Adrenal gland (tissue), 12 donors: Measurements from ENCODE around the gene PELI2. TPM values are rescaled to one million over a fixed set of nuclear protein-coding genes. Genes with fewer than 3 reads are reported as not detected.

Source experiments
- DNase-seq, 7 donors: peaks; one replicate each; pipeline ENCODE4 v3.0.0-alpha.2; 2019 to 2020
- H3K27ac ChIP-seq, 5 donors: fragments of 200-600 bp; sonication (generic) in 4 of 5; 1 replicate in 3 of 5; 2 replicates in 2 of 5; pipeline versions ENCODE4 v1.5.1 to v1.8.0; 2016 to 2020; ENCODE audit warnings: mild to moderate bottlenecking in 1 of 5
- H3K27me3 ChIP-seq: fragments of 200-600 bp; 2 replicates; pipeline ENCODE4 v1.8.0; 2021
- H3K36me3 ChIP-seq, 2 donors: fragments of 200-600 bp; replicated peaks in 1 of 2; 1 replicate in 1 of 2; 2 replicates in 1 of 2; pipeline versions ENCODE4 v1.5.1 to v1.8.0; 2018 to 2022
- H3K4me1 ChIP-seq, 2 donors: fragments of 200-600 bp; replicated peaks in 1 of 2; 1 replicate in 1 of 2; 2 replicates in 1 of 2; pipeline versions ENCODE4 v1.5.1 to v1.8.0; 2018 to 2021
- H3K4me3 ChIP-seq, 4 donors: fragments of 200-600 bp; sonication (generic) in 3 of 4; one replicate each; pipeline ENCODE4 v1.5.1; 2016 to 2018
- H3K9me3 ChIP-seq, 3 donors: fragments of 200-600 bp; sonication (generic) in 1 of 3; replicated peaks in 1 of 3; 1 replicate in 2 of 3; 2 replicates in 1 of 3; pipeline versions ENCODE4 v1.5.1 to v1.8.0; 2016 to 2021
- CTCF ChIP-seq, 6 experiments: fragments of 450-650 bp in 4 of 6; fragments of 200-600 bp in 2 of 6; sonication (generic) in 1 of 6; IDR thresholded peaks; 1 replicate in 5 of 6; 2 replicates in 1 of 6; pipeline versions ENCODE4 v1.5.1 to v1.8.0; 2016 to 2021; ENCODE audit warnings: antibody characterized with exemption in 6 of 6, mild to moderate bottlenecking in 2 of 6, moderate library complexity in 1 of 6
- POLR2A ChIP-seq, 2 donors: fragments of 450-650 bp; IDR thresholded peaks; one replicate each; pipeline ENCODE4 v1.6.1; 2017; ENCODE audit warnings: antibody characterized with exemption in 2 of 2, mild to moderate bottlenecking in 2 of 2, moderate library complexity in 1 of 2
- WGBS, 4 donors: extraction: QIAGEN DNeasy Blood & Tissue Kit in 2 of 4; methylation state at CpG; one replicate each; pipeline versions ENCODE4 v1.1.5 to v1.1.7; 2013 to 2017; 5-methylcytosine and 5-hydroxymethylcytosine counted together
- intact Hi-C, 2 donors: fragments of 100-400 bp; cut with DNase I; formaldehyde crosslinking; loops; one replicate each; pipeline versions ENCODE4 v1.14.1 to v1.15.0; 2022 to 2023
- polyA plus RNA-seq, 3 donors: library from polyadenylated mRNA; stranded (reverse); fragments of 200-250 nt in 2 of 3; fragments of 350-450 nt in 1 of 3; fragmentation: Illumina TruSeq in 1 of 3; extraction: RNeasy Lipid Tissue Mini Kit (QIAGEN cat#74804) in 1 of 3; gene quantifications; one replicate each; pipeline ENCODE4 v1.2.3, GENCODE V29; 2013 to 2014
- total RNA-seq, 9 donors: library from RNA; depleted of rRNA in 4 of 9; stranded (reverse); fragments of >200 nt in 4 of 9; fragments of 120-200 nt in 1 of 9; fragmentation: NEBNext Ultra II Directional in 1 of 9; extraction: Animal tissue kit (Norgen Biotek cat#: 25700) in 1 of 9; gene quantifications; one replicate each; pipeline versions ENCODE4 v1.1.0 to v1.2.4, GENCODE V29; 2013 to 2023
- donor health status: healthy with polysubstance abuse.
- donor health status: Bipolar disorder and iron deficiency.
- donor health status: DM: yes; HTN: yes; CAD: no.
- donor health status: DM: no; HTN: no; CAD: no.
- donor health status: DM: no; HTN: no; CAD: no.
- donor health status: DM: yes; HTN: yes; CAD: no.

The PELI2 gene
- total and polyA plus RNA-seq, 12 donors, result 1.4 to 14.1 (median 5.9) TPM

- no peaks in the 10 kb centered on the region for H3K9me3 ChIP-seq
- H3K27ac ChIP-seq, result no peak overlapping the region
- H3K36me3 ChIP-seq, result no peaks in the 10 kb centered on the region
- intact Hi-C loops, result no loop called here
- TF ChIP-seq CTCF (IDR thresholded peaks at IDR 0.05), result no peak
- TF ChIP-seq POLR2A (IDR thresholded peaks at IDR 0.05), result no peak
- H3K27me3 ChIP-seq, result no peaks in the 10 kb centered on the region
- H3K4me1 ChIP-seq, result no peaks in the 10 kb centered on the region
- no peak for DNase-seq
- H3K4me3 ChIP-seq, result no peak overlapping the region
- WGBS, 4 donors, result 76 to 82% (median 79%) methylated on average over 6 of the region's 6 CpGs
Measured at GRCh38 chr14:56273951-56274350, 155.7 kb downstream of the PELI2 start.

- no peaks in the 10 kb centered on the region for H3K4me1 ChIP-seq
- TF ChIP-seq CTCF (IDR thresholded peaks at IDR 0.05), result no peak
- TF ChIP-seq POLR2A (IDR thresholded peaks at IDR 0.05), result no peak
- no peak for DNase-seq
- no peak overlapping the region for H3K4me3 ChIP-seq
- no peaks in the 10 kb centered on the region for H3K36me3 ChIP-seq
- H3K27me3 ChIP-seq, result no peaks in the 10 kb centered on the region
- intact Hi-C loops, result no loop called here
- no peak overlapping the region for H3K27ac ChIP-seq
- WGBS, 4 donors, result 72 to 100% (median 89%) methylated on average over 1 of the region's 1 CpG
- no peaks in the 10 kb centered on the region for H3K9me3 ChIP-seq
Measured at GRCh38 chr14:56274556-56274955, 156.3 kb downstream of the PELI2 start.

GRCh38 chr14:56276108-56276507 lies 157.9 kb downstream of the PELI2 start:
- Histone ChIP-seq H3K9me3 (no peaks in the 10 kb centered on the region), H3K4me3 (no peak overlapping the region), H3K36me3 (no peaks in the 10 kb centered on the region), H3K4me1 (no peaks in the 10 kb centered on the region), H3K27me3 (no peaks in the 10 kb centered on the region), H3K27ac (no peak overlapping the region)
- TF ChIP-seq CTCF (IDR thresholded peaks at IDR 0.05), result no peak
- no peak for TF ChIP-seq POLR2A (IDR thresholded peaks at IDR 0.05)
- no peak for DNase-seq
- 82 to 94% (median 87%) methylated on average over 5 of the region's 5 CpGs for WGBS, 4 donors
- intact Hi-C loops, result no loop called here

- Histone ChIP-seq H3K36me3 (no peaks in the 10 kb centered on the region), H3K4me3 (no peak overlapping the region), H3K4me1 (no peaks in the 10 kb centered on the region), H3K27ac (no peak overlapping the region), H3K9me3 (no peaks in the 10 kb centered on the region), H3K27me3 (no peaks in the 10 kb centered on the region)
- intact Hi-C loops, result no loop called here
- no peak for DNase-seq
- TF ChIP-seq POLR2A (IDR thresholded peaks at IDR 0.05), result no peak
- TF ChIP-seq CTCF (IDR thresholded peaks at IDR 0.05), result no peak
- 87 to 100% (median 94%) methylated on average over 1 of the region's 1 CpG for WGBS, 4 donors
Measured at GRCh38 chr14:56278383-56278782, 160.2 kb downstream of the PELI2 start.
